ENCODE data around the gene MEGF8.

DNA sequence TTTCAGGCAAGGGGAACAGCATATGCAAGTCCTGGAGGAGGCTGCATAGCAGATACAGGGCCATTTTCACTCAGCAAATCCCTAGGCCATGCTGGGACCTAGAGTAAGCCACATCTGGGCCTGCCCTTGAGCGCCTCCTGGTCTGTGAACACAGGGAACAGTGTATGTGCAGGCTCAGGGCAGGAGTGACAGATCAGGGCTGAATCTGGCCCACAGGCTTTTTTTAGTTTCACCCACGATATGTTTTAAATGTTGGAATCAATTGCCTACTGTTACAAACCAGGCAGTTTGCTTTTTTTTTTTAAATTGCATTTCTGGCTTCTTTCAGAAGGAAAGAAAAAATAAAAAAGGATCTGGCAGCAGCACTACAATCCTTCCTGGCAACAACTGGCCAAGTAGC lies 13.8 kb upstream of the MEGF8 start:
- TF ChIP-seq POLR2A (IDR thresholded peaks at IDR 0.05): no peak
- TF ChIP-seq, protein P1, sequence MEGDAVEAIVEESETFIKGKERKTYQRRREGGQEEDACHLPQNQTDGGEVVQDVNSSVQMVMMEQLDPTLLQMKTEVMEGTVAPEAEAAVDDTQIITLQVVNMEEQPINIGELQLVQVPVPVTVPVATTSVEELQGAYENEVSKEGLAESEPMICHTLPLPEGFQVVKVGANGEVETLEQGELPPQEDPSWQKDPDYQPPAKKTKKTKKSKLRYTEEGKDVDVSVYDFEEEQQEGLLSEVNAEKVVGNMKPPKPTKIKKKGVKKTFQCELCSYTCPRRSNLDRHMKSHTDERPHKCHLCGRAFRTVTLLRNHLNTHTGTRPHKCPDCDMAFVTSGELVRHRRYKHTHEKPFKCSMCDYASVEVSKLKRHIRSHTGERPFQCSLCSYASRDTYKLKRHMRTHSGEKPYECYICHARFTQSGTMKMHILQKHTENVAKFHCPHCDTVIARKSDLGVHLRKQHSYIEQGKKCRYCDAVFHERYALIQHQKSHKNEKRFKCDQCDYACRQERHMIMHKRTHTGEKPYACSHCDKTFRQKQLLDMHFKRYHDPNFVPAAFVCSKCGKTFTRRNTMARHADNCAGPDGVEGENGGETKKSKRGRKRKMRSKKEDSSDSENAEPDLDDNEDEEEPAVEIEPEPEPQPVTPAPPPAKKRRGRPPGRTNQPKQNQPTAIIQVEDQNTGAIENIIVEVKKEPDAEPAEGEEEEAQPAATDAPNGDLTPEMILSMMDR (IDR thresholded peaks at IDR 0.05): no peak
